Keratinocyte (primary cell): ENCODE results near the gene MMEL1.

ENCODE experiments used
- CTCF ChIP-seq, 3 experiments: IDR thresholded peaks in 1 of 3; conservative IDR thresholded peaks in 1 of 3; optimal IDR thresholded peaks in 1 of 3; 2 replicates in 2 of 3; 3 replicates in 1 of 3; pipeline versions ENCODE3 to v1.5.1; 2011; ENCODE audit warnings: low read length in 3 of 3, mild to moderate bottlenecking in 3 of 3, moderate library complexity in 2 of 3, control low read depth in 1 of 3, inconsistent platforms in 1 of 3; ENCODE audit not compliant: insufficient read depth in 2 of 3; ENCODE audit errors: extremely low read depth in 1 of 3
- EZH2 ChIP-seq: IDR thresholded peaks from one replicate; pipeline ENCODE4 v1.6.1; 2012; ENCODE audit warnings: inconsistent platforms, mild to moderate bottlenecking, low read length, moderate library complexity

DNA sequence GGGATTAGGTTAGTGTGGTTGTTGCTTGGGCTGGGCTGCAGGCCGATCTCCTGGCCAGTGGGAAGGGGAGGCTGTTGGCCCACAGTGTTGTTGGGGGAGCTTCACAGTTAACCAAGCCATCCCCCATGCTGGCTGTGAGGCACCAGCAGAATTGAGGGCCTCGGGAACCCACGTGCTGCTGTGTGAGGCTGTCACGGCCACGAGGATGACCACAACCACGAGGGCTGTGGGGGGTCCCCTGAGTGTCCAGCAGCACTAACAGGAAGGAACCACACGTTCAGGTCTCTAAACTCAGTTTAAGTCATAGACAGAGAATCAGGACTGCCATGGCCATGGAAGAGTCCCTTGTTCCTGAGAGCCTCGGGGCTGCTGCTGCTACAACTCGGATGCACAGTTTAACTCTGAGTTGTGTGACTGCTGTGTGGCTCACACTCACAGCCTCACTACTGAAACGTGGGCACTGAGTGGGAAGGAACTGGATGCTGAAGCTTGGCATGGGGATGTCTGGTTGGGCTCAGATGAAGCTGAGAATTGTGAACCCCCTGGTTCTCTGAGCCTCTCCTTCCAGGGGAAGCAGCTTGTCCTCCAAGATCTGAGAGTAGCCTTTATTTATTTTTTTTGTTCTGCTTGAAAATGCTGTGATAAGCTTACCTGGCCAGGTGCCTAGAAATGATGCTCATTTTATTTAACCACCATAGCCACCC lies 4.8 kb upstream of the MMEL1 start:
- no peak for TF ChIP-seq CTCF (optimal IDR thresholded peaks at IDR 0.05 in 1 of 3, IDR thresholded peaks at IDR 0.05 in 1 of 3, conservative IDR thresholded peaks at IDR 0.05 in 1 of 3; ENCODE audit: extremely low read depth in 1 of 3, insufficient read depth in 2 of 3, low read length in 3 of 3)
- no peak for TF ChIP-seq EZH2
